Activated CD8-positive, alpha-beta T cell treated with anti-CD3 and anti-CD28 coated beads for 36 hours (primary cell): ENCODE results near the gene NDE1. TPM values are rescaled to one million over a fixed set of nuclear protein-coding genes. Genes with fewer than 3 reads are reported as not detected.

Experiments
- ATAC-seq: fragments of 200-7000 bp; cut with Tn5 transposase; one replicate; pipeline ENCODE4 v1.10.0; 2021; ENCODE audit warnings: mild to moderate bottlenecking, moderate library complexity
- CTCF ChIA-PET: fragments of 350-600 bp; sonication (Branson Sonifier 250); formaldehyde crosslinking; loops from one replicate; lab custom pipeline; 2021; ENCODE audit warnings: antibody characterized with exemption; lab: Charles Lee
- POLR2A ChIA-PET: fragments of 350-600 bp; sonication (Branson Sonifier 250); formaldehyde crosslinking; loops from one replicate; lab custom pipeline; 2021; ENCODE audit warnings: antibody characterized with exemption; lab: Charles Lee
- DNase-seq: peaks from one replicate; pipeline ENCODE4 v3.0.0-alpha.2; 2020
- H3K27ac Mint-ChIP-seq: one replicate; pipeline ENCODE4 v1.8.0; 2021; ENCODE audit warnings: mild to moderate bottlenecking, mixed read lengths
- H3K27me3 Mint-ChIP-seq: one replicate; pipeline ENCODE4 v1.8.0; 2021; ENCODE audit warnings: mixed read lengths
- H3K36me3 Mint-ChIP-seq: one replicate; pipeline ENCODE4 v1.8.0; 2021; ENCODE audit warnings: low read depth, mixed read lengths
- H3K4me1 Mint-ChIP-seq: one replicate; pipeline ENCODE4 v1.8.0; 2021; ENCODE audit warnings: low read depth, mixed read lengths
- H3K4me3 Mint-ChIP-seq: one replicate; pipeline ENCODE4 v1.8.0; 2021; ENCODE audit warnings: mild to moderate bottlenecking, moderate library complexity, mixed read lengths
- H3K9me3 Mint-ChIP-seq: one replicate; pipeline ENCODE4 v1.8.0; 2021; ENCODE audit warnings: mixed read lengths
- intact Hi-C: fragments of 100-400 bp; cut with micrococcal nuclease; formaldehyde crosslinking; loops from one replicate; pipeline ENCODE4 v1.10.0; 2022
- total RNA-seq, 2 experiments: library from RNA; stranded (reverse); gene quantifications; one replicate each; pipeline ENCODE4 v1.2.3, GENCODE V29; 2021
- TF ChIP-seq, protein P1 (sequence below): fragments of 200-600 bp; IDR thresholded peaks from one replicate; pipeline ENCODE4 v1.8.0; 2022; ENCODE audit warnings: antibody characterized with exemption, mild to moderate bottlenecking

NDE1 gene
- total RNA-seq, 2 experiments from 2014 or later = 97.6 to 103 TPM

DNA sequence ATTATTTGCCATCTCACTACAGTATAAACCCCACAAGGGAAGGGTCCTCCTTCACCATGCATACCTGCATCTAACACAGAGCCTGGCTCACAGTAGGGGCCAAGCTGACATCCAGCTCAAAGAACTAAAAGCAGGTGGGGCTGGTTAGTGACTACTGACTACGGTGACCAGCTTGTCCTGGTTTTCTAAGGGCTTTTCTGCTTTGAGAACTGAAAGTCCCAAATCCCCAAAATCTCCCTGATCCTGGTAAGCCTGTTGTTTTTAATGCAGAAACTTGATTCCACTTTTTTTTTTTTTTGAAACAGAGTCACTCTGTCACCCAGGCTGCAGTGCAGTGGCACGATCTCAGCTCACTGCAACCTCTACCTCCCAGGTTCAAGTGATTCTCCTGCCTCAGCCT, 89.4 kb downstream of the NDE1 start:
- TF ChIP-seq, protein P1, sequence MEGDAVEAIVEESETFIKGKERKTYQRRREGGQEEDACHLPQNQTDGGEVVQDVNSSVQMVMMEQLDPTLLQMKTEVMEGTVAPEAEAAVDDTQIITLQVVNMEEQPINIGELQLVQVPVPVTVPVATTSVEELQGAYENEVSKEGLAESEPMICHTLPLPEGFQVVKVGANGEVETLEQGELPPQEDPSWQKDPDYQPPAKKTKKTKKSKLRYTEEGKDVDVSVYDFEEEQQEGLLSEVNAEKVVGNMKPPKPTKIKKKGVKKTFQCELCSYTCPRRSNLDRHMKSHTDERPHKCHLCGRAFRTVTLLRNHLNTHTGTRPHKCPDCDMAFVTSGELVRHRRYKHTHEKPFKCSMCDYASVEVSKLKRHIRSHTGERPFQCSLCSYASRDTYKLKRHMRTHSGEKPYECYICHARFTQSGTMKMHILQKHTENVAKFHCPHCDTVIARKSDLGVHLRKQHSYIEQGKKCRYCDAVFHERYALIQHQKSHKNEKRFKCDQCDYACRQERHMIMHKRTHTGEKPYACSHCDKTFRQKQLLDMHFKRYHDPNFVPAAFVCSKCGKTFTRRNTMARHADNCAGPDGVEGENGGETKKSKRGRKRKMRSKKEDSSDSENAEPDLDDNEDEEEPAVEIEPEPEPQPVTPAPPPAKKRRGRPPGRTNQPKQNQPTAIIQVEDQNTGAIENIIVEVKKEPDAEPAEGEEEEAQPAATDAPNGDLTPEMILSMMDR = no peak
- POLR2A ChIA-PET = no interaction called here
- peaks cover 12% of the 10 kb centered on the region for H3K36me3 Mint-ChIP-seq

DNA sequence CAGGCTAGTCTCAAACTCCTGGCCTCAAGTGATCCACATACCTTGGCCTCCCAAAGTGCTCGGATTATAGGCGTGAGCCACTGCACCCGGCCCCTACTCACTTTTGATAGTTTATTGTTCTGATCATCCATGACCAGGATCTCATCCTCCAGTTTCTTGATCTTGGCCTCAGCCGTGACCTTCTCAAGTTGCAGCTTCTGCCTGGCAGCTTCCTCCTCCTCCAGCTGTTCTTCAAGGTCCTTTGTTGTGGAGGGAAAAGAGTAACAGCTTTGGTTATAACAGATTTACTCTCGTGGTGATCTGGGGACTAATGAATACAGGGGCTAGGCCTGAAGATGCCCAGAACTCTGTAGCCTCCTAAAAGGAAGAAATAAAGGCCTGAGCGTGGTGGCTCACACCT, 89.9 kb downstream of the NDE1 start:
- Mint-ChIP-seq H3K4me1 (no peaks in the 10 kb centered on the region), H3K4me3 (no peak overlapping the region), H3K27me3 (no peaks in the 10 kb centered on the region), H3K27ac (no peak overlapping the region), H3K9me3 (no peaks in the 10 kb centered on the region), H3K36me3 (peaks cover 12% of the 10 kb centered on the region)
- no peak for ATAC-seq
- TF ChIP-seq, protein P1 = no peak
- intact Hi-C loops = no loop called here
- POLR2A ChIA-PET = no interaction called here
- CTCF ChIA-PET = interaction anchor here (4.3 kb wide), 1 partner anchor 16 kb away, joined by 21 read pairs; no protein-coding TSS in a partner anchor
- no peak for DNase-seq

More for the DNA sequence above, 89.4 kb downstream of the NDE1 start:
- DNase-seq (no peak), ATAC-seq (no peak)
- H3K27me3 Mint-ChIP-seq = no peaks in the 10 kb centered on the region
- no peak overlapping the region for H3K27ac Mint-ChIP-seq
- CTCF ChIA-PET = interaction anchor here (4.3 kb wide), 1 partner anchor 16 kb away, joined by 21 read pairs; no protein-coding TSS in a partner anchor
- intact Hi-C loops = no loop called here
- H3K4me1 Mint-ChIP-seq = no peaks in the 10 kb centered on the region
- no peak overlapping the region for H3K4me3 Mint-ChIP-seq
- no peaks in the 10 kb centered on the region for H3K9me3 Mint-ChIP-seq

GRCh38 chr16:15741207-15741871, 91.3 kb downstream of the NDE1 start:
- Mint-ChIP-seq H3K36me3 (peaks cover 12% of the 10 kb centered on the region), H3K9me3 (no peaks in the 10 kb centered on the region), H3K27ac (no peak overlapping the region), H3K4me1 (no peaks in the 10 kb centered on the region), H3K27me3 (no peaks in the 10 kb centered on the region), H3K4me3 (no peak overlapping the region)
- intact Hi-C loops = no loop called here
- CTCF ChIA-PET = interaction anchor here (1.3 to 4.3 kb wide), 2 partner anchors 15 to 82 kb away, joined by 3 to 21 read pairs; no protein-coding TSS in a partner anchor
- DNase-seq (no peak), ATAC-seq (no peak)
- POLR2A ChIA-PET = no interaction called here
- TF ChIP-seq, protein P1 = no peak

DNA sequence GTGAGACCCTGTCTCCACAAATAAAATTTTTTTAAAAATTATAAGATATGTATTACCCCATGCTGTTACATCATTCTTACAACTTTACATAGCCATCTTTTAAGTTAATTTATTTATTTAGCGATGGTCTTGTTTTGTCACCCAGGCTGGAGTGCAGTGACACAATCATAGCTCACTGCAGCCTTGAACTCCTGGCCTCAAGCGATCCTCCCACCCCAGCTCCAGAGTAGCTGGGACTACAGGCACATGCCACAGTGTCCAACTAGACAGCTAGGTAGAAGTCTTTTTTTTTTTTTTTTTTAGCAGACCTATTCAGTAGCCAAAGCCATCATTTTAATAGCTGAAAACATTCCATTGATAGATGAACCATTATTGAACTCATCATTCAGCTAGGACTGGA, 92.7 kb downstream of the NDE1 start:
- POLR2A ChIA-PET = no interaction called here
- no peak overlapping the region for H3K4me3 Mint-ChIP-seq
- CTCF ChIA-PET = no interaction called here
- H3K9me3 Mint-ChIP-seq = no peaks in the 10 kb centered on the region
- peaks cover 12% of the 10 kb centered on the region for H3K36me3 Mint-ChIP-seq
- ATAC-seq (no peak), DNase-seq (no peak)
- intact Hi-C loops = no loop called here
- TF ChIP-seq, protein P1 = no peak
- no peaks in the 10 kb centered on the region for H3K4me1 Mint-ChIP-seq
- no peaks in the 10 kb centered on the region for H3K27me3 Mint-ChIP-seq
- no peak overlapping the region for H3K27ac Mint-ChIP-seq

- Mint-ChIP-seq H3K36me3 (peaks cover 12% of the 10 kb centered on the region), H3K9me3 (no peaks in the 10 kb centered on the region), H3K27ac (no peak overlapping the region), H3K4me1 (no peaks in the 10 kb centered on the region), H3K27me3 (no peaks in the 10 kb centered on the region), H3K4me3 (no peak overlapping the region)
- no peak for DNase-seq
- no peak for ATAC-seq
- CTCF ChIA-PET = no interaction called here
- POLR2A ChIA-PET = no interaction called here
- intact Hi-C loops = no loop called here
- TF ChIP-seq, protein P1 = no peak
Measured at GRCh38 chr16:15743657-15744056, 93.6 kb downstream of the NDE1 start.
